Epithelial cell of proximal tubule (primary cell): ENCODE measurements around the gene PRSS56. TPM values are rescaled to one million over a fixed set of nuclear protein-coding genes. Genes with fewer than 3 reads are reported as not detected.
"Not testable (repeated sequence)": the region's sequence is repeated elsewhere in the genome, so short reads cannot be mapped to it uniquely, and the experiment has no call there.

Source experiments
- DNase-seq: peaks from one replicate; pipeline ENCODE4 v3.0.0-alpha.2; 2011; ENCODE audit warnings: low read depth
- H3K4me3 ChIP-seq: 2 replicates; pipeline ENCODE4 v1.5.1; 2011; ENCODE audit warnings: low read depth, mild to moderate bottlenecking, low read length
- CTCF ChIP-seq: conservative IDR thresholded peaks from 2 replicates; pipeline ENCODE4 v1.5.1; 2012; ENCODE audit warnings: low read depth, mild to moderate bottlenecking, low read length
- total RNA-seq: library from RNA; depleted of rRNA; stranded (reverse); fragments of >200 nt; gene quantifications from 2 replicates; pipeline ENCODE4 v1.2.3, GENCODE V29; 2015

PRSS56 gene
- total RNA-seq, 1 donor from 2014 or later = not detected

GRCh38 chr2:232528746-232529460 is 8.7 kb downstream of the PRSS56 start:
- TF ChIP-seq CTCF = no peak
- no peak for DNase-seq
- no peak overlapping the region for H3K4me3 ChIP-seq

- TF ChIP-seq CTCF = no peak
- H3K4me3 ChIP-seq = no peak overlapping the region
- no peak for DNase-seq
These were observed 9.8 kb downstream of the PRSS56 start for GRCh38 chr2:232529806-232530547.

- DNase-seq = no peak
- H3K4me3 ChIP-seq = no peak overlapping the region
- TF ChIP-seq CTCF = no peak
These were observed 10.6 kb downstream of the PRSS56 start for GRCh38 chr2:232530626-232531260.

- no peak overlapping the region for H3K4me3 ChIP-seq
- no peak for DNase-seq
- TF ChIP-seq CTCF = no peak
These were observed 12.2 kb downstream of the PRSS56 start for GRCh38 chr2:232532419-232532818.

- not testable (repeated sequence) for DNase-seq, H3K4me3 ChIP-seq
These were observed 12.6 kb downstream of the PRSS56 start for GRCh38 chr2:232532821-232533220.

GRCh38 chr2:232533944-232534710 is 13.9 kb downstream of the PRSS56 start:
- DNase-seq = no peak
- no peak overlapping the region for H3K4me3 ChIP-seq
- no peak for TF ChIP-seq CTCF

GRCh38 chr2:232534940-232535651 is 14.9 kb downstream of the PRSS56 start:
- no peak for DNase-seq
- no peak for TF ChIP-seq CTCF
- no peak overlapping the region for H3K4me3 ChIP-seq
